NT2/D1 (cell line): ENCODE data around the gene GDF7.

Experiments
- YY1 ChIP-seq: IDR thresholded peaks from 2 replicates; pipeline ENCODE4 v1.6.1; 2011; ENCODE audit not compliant: insufficient read length, insufficient read depth
- ZNF274 ChIP-seq: IDR thresholded peaks from 2 replicates; pipeline ENCODE4 v1.6.1; 2011; ENCODE audit warnings: mild to moderate bottlenecking, low read depth, low read length

GRCh38 chr2:20656561-20656960, 10.4 kb upstream of the GDF7 start:
- TF ChIP-seq YY1 (no peak), ZNF274 (no peak)
